NCI-H128 (cell line): ENCODE measurements around the gene DDX19B.
"Not testable (repeated sequence)": the region's sequence is repeated elsewhere in the genome, so short reads cannot be mapped to it uniquely, and the experiment has no call there.

Source experiments
- DNase-seq: peaks from one replicate; lab custom pipeline; 2025; ENCODE audit not compliant: unreplicated experiment; lab: John Stamatoyannopoulos, UW

Gene DDX19B

DNA sequence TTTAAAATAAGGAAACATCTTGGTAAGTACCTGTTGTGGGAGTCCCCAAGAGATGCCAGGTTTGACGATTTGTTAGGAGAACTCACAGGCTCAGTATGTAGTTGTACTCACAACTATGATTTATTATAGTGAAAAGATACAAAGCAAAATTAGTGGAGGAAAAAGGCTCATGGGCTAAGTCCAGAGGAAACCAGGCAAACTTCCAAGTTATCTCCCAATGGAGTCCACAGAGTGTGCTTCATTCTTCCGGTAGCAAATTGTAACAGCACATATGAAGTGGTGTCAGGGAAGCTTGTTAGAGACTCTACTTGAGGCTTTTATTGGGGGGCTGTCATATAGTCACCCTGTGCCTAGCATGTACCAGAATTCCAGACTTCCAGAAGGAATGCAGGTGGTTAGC lies 50.0 kb downstream of the DDX19B start:
- DNase-seq, result no peak

DNA sequence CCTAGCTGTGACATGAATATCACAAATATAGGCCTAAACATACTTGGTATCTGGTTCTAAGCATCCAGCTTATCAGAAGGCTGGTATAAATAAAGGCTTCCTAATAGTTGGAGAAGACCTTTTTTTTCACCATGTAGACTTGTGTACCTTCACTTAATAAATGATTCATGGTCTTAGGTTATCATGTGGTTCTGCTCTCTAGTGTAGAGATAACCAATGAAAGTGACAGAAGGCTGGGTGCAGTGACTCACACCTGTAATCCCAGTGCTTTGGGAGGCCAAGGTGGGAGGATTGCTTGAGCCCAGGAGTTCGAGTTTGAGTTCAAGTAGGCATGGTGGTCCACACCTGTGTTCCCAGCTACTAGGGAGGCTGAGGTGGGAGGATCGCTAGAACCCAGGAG lies 50.8 kb downstream of the DDX19B start:
- no peak for DNase-seq

DNA sequence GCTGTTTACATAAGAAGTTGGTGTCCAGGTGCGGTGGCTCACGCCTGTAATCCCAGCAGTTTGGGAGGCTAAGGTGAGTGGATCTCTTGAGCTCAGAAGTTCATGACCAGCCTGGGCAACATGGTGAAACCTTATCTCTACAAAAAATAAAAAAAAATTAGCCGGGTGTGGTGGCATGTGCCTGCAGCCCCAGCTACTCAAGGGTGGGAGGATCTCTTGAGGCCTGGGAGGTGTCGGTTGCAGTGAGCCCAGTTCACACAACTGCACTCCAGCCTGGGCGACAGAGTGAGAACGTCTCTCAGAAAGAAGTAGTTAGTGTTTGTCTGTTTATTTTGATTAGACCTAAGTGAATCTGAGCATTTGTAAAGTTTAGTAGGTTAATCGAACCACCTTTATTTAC lies 60.6 kb downstream of the DDX19B start:
- DNase-seq, result no peak

DNA sequence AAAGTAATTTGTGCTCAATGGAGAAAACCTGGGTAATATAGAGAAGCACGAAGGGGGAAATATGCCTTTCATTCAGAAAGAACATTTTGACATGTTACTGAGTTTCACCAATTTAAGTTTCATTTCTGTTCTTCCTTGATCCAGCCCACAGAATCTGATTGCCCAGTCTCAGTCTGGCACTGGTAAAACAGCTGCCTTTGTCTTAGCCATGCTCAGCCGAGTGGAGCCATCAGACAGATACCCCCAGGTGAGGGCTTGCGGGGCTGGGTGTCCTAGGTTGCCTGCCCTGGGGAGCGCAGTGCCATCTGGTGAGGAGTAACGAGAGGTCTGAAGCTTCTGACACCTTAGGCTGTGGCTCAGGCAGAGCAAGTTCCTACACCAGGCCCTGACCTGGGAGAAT lies 65.4 kb downstream of the DDX19B start:
- no peak for DNase-seq

DNA sequence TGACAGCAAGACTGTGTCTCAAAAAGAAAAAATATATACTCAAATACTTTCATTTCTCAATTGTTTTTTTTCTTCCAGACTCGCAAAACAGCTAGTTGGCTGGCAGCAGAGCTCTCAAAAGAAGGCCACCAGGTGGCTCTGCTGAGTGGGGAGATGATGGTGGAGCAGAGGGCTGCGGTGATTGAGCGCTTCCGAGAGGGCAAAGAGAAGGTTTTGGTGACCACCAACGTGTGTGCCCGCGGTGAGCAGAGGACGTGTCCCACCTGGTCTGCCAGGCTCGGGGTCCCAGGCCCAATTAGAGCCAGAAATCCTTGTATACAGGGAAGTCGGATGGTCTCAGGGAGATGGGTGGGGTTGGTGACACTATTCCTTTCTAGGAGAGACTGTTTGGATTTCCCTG lies 71.2 kb downstream of the DDX19B start:
- not testable (repeated sequence) for DNase-seq

DNA sequence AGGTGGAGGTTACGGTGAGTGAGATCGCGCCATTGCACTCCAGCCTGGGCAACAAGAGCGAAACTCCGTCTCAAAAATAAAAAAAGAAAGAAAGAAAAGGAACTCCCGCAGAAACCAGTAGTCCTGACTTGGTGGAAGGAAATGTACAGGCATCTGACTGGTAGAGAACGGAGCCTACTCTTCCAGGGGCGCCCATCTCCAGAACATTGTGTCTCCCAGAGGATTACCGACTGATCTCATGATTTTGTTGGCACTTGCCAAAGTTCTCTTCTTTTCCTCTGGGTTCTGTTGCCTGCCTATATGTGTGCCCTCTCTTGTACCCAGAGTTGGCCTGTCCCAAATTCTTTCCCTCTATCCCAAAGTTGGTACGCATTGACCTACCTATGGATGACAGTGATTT lies 71.9 kb downstream of the DDX19B start:
- no peak for DNase-seq

DNA sequence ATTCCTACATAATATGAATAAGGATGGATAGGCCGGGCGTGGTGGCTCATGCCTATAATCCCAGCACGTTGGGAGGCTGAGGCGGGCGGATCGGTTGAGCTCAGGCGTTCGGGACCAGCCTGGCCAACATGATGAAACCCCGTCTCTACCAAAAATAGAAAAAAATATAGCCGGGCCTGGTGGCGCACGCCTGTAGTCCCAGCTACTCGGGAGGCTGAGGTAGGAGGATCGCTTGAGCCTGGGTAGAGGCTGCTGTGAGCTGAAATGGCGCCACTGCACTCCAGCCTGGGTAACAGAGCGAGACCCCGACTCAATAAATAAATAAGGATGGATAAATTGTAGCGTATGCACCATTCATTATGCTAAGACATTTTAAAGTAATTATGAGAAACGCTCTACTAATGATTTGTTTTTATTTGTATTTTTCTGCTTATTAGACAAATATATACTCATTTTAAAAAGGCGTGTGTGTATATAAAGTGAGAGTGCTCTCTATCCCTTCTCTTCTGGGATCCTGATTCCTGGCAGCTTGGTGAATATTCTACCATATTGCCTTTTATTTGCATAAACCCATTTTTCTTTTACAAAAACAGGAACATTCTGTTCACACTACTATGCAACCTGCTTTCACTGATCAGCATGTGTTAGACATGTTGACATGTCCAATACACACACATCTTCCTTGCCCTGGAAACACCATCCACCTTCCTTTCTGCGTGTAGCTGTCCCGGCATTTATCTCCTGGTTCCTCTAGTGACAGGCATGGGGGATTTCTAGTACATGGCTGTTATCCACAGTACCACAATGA lies 74.1 kb downstream of the DDX19B start:
- no peak for DNase-seq

DNA sequence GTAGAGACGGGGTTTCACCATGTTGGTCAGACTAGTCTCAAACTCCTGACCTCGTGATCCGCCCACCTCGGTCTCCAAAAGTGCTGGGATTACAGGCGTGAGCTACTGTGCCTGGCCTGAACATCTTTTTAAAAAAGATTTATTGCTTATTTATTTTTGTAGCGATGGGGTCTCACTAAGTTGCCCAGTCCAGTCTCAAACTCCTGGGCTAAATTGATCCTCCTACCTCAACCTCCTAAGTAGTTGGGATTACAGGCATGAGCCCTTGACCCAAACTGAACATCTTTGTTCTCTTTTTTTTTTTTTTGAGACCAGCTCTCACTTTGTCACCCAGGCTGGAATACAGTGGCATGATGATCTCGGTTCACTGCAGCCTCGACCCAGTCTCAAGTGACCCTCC lies 75.2 kb downstream of the DDX19B start:
- DNase-seq, result no peak

DNA sequence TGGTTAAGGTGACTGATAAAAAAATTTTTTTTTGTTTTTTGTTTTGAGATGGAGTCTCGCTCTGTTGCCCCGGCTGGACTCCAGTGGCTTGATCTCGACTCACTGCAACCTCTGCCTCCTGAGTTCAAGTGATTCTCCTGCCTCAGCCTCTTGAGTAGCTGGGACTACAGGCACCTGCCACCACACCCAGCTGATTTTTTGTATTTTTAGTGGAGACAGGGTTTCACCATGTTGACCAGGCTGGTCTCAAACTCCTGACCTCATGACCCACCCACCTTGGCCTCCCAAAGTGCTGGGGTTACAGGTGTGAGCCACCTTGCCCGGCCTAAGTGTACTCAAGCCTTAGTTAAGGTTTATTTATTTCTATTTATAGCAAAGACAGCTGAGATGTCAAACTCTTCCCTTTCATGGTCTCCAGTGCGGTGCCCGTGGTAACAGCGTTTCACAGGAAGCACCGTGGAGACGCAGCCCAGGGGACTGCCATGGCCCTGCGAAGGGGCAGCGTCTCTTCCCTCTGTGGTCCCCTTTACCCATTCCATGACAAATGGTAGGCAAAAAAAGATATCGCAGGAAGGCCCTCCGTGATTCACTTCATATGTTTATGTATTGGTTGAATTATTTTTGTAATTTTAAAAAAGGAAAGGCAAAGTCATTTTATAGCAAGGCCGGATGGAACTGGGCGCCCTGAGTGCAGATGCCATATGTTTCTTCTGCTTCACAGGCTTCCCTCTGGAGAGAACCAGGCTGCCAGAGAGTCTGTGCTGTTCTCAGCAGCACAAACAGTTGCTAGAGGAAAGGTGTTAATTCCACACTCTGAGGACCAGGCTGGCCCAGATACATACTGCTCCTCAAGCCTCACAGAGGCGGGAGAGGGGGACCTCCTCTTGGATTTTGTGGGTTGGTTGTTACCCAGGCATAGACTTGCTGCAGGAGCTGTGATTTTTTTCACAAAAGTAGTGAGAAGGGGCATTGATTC lies 76.9 kb downstream of the DDX19B start:
- DNase-seq, result no peak

DNA sequence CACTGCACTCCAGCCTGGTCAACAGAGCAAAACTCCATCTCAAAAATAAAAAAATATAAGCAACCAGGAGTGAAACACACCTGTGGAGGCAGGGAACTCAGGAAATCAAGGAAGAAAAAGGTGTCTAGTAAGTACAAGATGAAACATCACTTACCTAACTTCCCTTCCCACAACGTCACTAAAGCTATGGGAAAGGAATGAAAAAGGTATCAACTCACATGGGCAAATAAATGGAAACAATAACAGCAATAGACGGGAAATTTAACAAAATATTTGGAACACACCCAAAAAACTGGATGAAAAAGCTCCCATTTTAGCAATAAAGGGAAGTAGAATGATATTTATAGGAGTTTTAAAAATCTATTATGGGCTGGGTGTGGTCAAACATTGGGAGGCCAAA lies 78.8 kb downstream of the DDX19B start:
- DNase-seq, result no peak

DNA sequence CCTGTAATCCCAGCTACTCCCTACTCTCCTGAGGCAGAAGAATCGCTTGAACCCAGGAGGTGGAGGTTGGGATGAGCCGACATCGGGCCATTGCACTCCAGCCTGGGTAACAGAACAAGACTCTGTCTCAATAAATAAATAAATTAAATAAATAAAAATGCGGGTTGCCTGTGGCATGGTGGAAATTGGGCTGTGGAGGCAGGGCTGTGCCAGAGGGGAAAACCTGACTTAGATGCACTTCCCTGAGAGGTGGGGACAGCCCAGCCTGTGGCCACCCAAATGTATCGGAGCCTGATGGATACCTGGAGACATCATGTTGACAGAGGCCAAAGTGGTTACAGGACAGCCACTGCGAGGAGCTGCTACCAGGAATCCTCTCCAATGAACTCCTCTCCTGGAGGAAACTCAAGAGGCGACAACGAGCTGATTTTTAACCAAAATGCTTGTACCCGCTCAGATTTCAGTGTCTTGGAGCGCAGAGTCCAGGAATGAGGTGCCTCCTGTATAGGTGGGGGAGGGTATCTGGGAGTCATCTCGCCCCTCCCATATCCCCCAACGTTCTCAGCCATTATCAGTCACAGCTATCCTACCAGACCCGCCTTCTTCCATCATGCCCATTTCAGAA lies 80.0 kb downstream of the DDX19B start:
- DNase-seq, result no peak

DNA sequence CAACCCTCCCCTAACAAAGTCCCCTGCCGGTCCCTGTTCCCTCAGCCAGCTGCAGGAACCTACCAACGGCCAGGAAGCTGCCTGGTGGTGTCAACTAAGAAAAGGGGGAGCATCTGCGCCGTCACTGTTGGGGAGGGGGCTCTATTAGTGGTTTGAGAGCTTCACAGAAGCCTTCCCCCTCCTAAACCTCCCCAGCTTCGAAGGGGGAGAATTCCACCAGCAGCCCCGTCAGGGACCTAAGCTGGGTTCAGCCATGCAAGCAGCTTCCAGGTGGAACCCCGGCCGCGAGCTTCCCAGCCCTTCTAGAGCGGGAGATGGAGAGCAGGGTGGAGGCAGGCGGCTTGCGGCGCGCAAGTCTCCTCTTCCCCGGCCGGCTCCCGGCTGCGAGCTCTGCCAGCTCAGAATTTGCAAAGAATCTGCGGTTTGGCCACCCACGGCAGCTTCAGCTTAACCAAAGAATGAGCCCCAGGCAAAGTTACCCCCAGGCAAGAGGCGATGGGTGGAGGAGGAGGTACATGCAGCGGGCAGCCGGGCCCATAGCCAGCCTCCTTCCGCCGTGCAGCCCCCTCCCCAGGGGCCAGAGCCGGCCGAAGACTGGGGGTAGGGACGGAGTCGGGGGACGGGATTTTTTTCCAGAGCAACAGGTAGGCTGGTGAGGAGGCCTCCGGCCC lies 81.4 kb downstream of the DDX19B start:
- no peak for DNase-seq

DNA sequence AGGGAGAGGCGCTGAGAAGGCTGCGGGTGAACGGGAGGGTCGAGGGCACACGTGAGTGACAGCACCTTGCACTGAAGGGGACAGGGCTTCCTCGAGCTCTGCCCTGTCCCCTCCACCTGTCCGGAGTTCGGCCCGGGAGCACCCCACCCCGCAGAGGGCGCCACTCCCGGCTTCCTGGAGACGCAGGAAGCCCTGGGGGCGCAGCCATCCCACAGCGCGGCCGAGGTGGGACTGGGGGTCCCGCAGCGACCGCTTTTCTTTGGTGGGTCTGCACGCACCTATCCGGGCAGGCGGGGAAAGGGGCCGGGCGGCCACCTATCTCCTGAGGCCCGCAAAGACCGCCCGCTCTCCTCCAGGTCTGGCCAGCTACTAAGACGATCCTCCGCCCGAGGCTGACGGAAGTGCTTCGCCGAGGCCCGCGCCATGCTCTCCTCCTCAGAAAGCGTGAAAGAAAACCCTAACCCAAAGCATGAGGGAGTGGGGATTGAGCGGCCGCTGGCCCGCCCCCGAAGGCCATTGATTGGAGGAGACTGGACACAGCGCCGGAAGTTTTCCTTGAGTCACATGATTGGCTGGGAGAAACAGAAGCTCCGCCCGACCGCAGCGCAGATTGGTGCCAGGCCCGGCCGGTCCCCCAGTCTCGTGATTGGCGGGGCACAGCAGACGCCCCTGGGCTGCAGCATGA lies 82.1 kb downstream of the DDX19B start:
- peak; percentile 80 for DNase-seq

DNA sequence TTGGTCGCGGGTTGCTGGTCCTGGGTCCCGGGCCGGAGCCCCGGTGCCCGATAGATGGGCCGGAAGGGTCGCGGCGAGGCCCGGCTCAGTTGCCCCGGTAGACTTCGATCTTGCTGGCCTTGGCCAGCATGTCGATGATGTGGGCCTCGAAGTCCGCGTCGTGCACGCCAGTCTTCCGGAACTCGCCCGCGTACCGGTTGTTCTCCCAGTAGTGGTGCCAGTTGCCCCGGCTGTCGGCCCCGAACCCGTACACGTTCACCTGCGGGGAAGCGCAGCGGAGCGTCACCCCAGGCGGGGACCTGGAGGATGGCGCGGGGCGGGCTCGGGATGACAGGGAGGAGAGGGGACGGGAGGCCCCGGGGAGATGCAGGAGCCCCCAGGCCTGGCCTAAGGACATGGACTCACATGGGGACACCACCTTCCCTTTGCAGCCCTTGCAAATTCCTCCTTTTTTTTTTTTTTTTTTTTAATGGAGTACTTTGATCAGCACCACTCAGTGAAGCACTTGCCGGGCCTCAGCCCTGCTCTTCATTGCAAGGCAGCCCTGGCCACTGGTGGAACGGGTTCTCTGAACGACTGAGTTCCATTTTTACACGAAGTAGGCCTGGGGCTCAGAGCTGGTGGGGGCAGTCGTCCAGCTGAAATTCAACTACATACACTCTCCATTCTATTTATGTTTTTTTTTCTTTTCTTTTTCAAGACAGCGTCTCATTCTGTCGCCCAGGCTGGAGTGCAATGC lies 82.8 kb downstream of the DDX19B start:
- DNase-seq, result no peak

DNA sequence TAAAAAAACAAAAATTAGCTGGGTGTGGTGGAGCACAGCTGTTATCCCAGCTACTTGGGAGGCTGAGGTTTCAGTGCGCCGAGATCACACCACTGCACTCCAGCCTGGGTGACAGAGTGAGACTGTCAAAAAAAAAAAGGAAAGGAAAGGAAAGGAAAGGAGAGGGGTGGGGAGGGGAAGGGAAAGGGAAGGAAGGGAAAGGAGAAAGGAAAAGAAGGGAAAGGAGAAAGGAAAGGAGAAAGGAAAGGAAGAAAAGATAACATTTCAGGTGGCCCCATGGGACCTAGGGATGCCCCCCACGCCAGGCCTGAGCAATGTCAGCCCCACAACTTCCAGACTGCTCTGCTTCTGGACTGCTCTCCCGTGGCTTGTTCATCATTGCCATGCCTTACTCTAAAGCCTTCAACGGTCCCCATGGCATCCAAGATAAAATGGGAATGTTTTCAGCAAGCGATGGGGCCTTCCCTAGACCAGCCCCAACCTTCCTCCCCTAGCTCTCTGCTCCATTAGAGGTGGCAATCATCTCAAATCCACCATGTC lies 84.5 kb downstream of the DDX19B start:
- no peak for DNase-seq
